Suppressor macrophage treated with lipopolysaccharide for 1 hour (primary cell): ENCODE measurements around the gene KDM1A.

Source experiments
- DNase-seq, 3 donors: peaks; one replicate each; pipeline ENCODE4 v3.0.0-alpha.2; 2020 to 2022

Gene KDM1A

DNA sequence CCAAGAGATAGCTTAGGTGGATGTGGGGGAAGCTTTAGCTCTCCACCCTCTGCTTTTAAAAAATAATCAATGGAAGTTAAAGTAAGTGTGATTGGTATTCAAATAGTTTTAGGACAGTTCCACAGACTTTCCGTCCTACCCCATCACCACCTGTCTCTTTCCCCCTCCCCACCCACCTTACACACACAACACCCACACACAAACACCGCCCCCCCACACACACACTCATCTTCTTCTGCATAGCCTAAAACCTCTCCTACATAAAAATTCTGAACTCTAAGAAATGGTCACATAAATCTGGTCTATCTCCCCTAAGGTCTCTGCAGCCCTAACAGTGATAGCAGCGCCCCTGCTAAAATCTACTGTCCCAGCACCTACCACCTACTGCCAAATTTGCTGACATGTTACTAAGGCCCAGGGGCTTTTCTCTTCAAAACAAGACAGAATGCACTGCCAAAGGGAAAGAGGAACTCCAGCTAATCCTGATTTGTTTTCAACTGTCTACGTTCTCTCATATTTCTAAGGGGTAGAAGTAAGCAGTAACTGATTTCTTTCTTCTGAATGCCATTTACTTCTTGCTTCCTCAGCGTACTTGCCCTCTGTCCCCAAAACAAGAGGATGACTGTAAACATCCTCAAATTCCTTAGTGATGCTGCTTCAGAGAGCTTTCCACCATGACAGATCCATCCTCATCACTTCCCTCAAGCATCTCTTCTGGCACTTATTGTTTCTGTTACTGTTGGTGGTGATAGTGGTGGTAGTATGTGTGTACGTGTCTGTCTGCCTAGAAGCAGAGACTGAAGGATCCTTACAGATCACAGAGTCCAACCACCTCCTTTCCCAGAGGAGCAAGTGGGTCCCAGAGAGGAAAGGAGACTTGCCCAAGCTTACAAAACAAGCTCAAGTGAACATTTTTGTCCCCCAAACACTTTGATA is 92.6 kb downstream of the KDM1A start:
- peak; percentile 19 to 41 (median 22) for DNase-seq

DNA sequence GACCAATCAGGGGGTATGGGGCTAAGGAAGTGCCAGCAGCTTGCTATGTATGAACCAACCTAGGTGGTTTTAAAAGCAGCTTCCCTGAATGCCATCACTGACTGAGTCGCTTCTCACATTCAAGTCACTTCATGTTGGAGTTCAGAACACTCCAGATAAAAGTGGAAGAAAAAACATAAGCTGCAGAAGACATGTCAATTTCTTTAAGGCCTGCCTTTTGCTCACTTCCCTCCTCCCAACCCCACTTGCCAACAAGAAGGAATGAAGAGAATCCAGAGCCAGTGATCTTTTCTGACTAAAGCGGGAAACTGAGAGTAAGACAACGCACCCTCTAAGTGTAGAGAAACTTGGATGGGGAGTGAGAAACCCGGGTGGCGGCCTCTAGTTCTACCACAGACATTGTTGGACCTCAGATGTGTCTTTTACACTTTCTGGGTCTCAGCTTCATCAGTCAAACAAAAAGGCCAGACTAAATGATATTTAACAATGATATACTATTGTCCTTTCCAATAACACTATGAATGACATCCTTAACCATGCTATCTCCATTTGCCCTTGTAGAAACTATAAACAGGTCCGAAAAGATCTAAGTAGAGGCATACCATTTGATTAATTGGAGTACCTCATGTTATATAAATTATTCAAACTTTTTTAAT is 95.3 kb downstream of the KDM1A start:
- DNase-seq = peak in 2 of 3 donors; percentile 14 to 26

DNA sequence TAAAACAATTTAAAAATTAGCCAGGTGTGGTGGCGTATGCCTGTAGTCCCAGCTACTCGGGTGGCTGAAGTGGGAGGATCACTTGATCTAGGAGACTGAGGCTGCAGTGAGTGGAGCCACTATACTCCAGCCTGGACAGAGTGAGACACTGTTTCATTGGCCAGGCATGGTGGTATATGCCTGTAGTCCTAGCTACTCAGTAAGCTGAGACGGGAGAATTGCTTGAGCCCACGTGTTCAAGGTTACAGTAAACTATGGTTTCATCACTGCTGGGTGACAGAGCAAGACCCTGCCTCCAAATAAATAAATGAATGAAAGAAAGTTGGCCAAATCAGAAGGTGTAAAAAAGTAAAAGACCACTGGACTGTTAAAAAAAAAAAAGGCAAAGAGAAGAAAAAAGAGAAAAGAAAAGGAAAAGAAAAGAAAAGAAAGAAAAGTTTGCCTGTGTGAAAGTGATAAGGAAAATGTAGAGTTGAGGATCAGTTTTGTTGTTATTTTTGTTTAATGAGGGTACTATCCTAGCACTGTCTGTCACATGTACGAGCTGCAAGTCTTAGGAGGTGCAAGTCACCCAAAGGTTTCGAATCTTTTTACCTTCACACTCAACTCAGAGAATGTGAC is 97.1 kb downstream of the KDM1A start:
- no peak for DNase-seq

DNA sequence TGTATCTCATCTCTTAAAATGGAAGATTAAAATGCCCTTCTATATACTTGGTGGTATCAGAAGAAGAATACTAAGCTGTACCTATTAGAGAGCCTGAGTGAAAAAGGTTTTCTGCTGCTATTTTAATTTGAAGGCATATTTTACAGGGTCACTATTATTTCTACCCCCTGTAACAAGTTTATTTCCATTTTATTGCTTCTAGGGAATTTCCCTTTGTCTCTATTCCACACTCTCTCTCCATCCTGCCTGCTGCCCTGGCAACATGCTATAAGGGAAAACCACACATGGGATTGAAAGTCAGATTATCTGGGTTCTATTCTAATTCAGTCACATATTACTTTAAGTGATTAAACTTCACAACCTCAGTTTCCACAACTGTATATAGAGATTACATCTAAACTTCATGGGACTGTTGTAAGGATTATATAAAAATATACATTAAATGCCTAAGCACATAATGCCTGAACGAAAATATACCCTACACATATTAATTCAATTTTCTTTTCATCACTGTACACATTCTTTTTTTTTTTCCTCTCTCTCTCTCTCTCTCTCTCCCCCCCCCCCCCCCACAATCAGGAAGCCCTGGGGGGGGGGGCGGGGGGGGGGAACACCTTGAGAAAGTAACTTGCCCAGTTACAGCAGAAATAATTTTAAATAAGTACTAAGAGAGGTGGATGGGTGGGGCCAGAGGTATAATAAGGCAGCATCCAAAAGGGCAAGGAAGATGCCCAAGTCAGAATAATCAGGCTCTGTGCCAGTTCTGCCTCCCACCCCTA is 97.8 kb downstream of the KDM1A start:
- DNase-seq = no peak

DNA sequence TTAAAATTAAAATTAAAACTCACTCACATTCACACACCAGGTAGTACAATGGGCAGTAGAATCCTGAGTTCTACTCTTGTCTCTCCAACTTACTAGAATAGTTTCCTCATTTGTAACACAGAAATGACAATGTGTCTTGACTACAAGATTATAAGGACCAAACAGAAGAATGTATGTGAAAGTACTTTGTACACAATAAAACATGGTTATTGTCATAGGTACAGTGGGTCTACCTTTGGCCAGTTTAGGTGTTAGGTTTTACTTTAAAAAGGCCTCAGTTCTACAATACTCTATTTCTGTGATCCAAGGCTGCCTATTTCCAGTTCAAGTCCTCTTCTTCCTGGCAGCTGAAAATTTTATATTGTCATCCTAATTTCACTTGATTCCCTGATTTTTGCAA is 99.1 kb downstream of the KDM1A start:
- DNase-seq = no peak

DNA sequence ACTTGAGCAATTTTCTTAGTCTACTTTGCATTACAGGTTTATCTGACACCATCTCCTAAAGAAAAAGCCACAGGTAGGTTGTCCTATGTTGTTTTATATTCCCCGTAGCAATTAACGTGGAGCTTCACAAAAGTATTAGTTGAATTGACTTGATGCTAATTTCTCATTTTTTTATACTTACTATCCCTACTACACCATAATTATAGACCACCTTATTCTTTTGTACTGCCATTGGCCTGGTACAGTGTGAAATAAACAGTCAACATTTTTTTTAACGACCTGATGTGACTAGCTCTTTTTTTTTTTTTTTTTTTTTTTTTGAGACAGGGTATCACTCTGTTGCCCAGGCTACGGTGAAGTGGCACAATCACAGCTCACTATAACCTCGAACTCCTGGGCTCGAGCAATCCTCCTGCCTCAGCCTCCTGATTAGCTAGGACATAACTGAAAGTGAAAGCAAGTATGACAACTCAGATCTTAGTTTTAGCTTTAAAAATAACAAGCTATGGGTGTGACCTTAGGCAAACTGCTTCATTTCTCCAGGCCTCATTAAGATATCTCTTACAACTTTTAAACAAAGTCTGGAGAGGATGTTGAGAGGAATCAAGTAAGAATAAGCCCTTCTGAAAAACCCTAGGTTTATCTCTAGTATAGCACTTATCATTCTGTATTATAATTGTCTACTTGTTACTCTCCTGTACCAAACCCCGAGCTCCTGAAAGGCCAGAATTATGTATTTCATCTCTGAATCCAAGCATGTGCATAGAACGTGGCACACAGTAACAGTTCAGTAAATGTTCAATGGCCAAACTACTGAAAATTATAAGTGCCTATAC is 99.9 kb downstream of the KDM1A start:
- DNase-seq = peak in 2 of 3 donors; percentile 20 to 34

DNA sequence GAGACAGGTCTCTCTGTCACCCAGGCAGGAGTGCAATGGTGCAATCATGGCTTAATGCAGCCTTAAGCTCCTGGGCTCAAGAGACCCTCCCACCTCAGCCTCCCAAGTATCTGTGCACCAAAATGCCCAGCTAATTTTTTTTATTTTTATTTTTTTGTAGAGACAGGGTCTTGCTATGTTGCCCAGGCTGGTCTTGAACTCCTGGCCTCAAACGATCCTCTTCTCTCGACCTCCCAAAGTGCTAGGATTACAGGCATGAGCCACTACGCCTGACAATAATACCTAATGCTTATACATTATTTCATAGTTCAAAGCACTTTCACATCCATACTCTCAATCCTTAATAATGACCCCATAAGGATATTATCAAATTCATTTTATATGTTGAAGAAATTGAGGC is 101.1 kb downstream of the KDM1A start:
- no peak for DNase-seq

DNA sequence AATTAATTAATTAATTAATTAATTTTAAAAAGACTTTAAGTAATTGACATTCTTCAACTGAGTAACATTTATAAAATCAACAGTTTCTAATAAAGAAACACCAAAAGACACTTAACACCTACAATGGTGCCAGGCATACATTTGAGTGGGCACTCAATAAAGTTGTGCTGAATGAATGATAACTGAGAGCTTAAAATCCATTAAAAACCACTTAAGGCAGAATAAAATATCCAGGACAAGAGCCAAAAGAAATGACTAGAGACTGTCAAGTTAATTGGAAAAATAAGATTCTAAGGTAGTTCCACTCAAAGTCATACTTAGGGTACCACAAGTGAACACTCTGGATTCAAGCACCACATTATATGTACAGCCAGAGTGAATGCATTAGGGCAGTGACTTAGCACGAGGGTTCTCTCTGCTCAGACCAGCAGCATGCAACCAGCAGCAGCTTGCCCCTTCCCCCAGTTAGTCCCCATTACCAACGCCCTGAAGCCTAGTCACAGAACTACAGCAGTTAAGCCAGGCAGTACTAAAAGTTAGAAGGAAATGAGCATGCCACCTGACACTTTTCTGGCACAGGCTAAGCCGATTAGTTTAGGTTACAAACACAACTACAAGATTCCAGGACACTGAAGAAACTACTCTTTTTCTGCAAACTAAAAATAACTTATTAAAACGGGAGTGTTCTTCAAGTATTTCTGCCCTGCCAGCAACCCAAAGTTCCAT is 102.9 kb downstream of the KDM1A start:
- DNase-seq = peak; percentile 10 to 23 (median 16)

DNA sequence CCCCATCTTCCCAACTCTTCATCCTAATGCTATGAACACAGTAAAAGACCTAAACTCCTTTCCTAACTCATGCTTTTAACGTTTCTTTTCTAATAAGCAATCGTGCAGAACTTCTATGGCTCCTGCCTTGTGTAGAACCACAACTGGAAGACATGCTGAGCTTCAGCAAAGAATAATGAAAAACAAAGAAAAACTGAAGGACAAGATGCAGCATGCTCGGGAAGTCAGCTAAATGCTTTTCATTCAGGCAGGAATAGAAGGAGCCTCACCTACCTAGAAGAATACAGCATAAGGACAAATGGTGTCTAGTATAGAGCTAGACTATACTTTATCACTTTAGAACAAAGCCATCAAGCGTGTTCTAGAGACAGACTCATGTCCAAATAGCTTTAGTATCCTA is 103.5 kb downstream of the KDM1A start:
- DNase-seq = no peak

DNA sequence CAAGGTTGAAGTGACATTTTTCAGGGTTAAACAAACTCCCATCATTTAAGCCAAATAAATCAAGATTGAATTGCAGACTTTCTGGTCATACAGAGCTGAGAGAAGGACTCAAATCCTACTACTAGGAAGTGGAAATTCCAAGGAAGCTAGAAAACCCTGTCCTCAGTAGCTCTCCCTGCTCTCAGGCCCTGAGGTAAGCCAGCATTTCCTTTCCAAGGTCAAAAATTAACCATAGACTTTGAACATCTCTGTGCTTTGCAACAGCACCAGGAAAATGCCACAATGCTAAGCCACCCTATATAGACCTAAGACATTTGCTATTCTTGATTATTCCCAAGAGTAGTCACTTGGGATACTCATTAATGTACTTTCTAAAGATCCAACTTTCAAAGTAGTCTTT is 104.3 kb downstream of the KDM1A start:
- DNase-seq = no peak

DNA sequence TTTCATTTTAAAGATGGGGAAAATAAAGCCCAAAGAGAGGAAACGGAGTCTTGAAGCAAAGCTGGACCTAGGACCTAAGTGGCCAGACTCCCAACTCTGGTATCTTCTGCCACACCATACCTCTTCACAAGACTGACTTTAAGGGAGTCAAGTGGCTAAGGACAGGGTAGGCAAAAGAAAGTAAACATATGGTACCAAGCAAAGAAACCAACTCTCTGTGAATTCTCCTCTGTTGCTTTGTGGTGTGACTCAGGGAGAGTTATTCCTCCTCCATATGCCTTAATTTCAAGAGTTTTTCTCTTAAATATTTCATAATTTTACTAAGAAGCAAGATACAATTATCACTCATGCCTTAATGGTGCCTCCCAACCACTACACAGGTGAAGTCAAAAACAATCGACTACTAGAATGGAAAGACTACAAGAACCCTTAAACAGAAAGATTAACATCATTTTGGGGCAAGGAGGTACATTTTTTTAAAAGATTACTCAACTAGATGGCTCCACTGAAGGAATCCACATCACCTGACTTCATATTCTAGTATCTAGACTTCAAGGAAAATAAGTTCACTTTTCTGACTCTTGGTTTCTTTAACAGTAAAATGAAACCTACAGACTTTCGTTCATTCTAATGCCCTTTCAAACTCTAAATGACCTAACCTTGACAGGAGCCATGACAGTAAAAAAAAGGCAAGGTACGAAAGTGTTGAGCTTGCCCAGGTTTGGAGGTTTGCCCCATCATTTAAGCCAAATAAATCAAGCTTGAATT is 105.2 kb downstream of the KDM1A start:
- no peak for DNase-seq

DNA sequence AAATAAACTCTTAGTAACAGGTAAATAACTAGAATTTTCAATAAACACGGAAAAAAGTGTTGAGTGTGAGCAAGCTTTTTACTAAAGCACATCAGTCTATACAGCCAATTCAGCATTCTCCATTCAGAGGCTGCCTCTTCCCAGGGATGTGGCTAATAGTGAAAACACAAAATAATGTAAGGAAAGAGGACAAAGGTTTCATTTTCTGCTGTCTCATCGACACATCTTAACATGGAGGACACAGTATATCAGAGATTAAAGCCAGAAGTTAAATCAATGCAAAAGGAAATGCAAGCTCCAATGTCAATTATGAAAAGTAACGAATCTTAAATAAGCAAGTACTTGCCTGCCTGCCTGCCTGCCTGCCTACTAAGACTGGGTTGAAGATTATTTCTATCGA is 106.2 kb downstream of the KDM1A start:
- DNase-seq = no peak

DNA sequence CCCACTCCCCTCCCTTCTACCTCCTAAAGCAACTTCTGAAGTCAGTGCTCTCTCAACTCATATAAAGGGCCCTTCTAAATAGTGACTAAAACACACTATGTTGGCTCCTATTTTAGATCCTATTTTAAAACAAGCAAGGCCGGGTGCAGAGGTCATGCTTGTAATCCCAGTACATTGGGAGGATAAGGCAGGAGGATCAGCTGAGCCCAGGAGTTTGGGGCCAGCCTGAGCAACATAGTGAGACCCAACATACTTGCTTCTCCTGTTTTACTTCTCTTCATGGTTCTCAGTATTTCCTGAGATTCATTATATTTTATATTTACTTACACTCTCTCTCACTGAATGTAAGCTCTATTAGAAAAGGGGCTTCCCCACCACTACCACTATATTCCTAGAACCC is 106.9 kb downstream of the KDM1A start:
- no peak for DNase-seq

DNA sequence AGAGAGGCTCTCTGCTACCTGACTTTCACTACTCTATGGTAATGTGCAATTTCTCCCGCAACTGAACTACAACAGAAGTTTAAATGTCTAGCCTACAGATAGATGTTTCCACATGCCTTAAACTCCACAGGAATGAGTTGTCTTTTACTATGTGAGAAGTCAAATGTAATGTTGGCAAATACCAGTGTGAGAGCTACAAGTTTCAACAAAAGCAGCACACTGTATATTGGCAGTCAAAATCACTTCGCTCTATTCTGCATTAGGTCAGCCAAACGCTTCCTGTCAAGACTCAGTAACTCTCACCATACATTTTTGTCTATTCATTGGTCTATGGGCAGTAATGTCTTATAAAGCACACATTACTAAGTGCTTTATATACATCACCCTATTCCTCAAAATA is 107.5 kb downstream of the KDM1A start:
- DNase-seq = no peak

DNA sequence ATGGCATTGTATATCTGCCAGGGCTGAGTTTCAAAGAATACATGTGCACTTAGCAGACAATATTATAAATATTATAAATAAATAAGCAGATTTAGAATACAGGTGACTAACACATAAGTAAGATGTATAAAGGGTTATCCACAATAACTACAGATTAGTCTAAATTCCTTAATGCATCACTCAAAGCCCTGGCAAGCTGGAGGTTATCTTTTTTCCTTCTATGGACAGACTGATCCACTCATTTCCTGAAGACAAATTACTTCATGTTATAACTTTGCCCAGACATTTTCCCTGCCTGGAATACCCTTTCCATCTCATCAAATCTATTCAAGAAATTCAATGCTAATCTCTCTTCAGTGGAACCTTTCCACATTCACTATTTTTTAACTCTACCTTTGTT is 110.6 kb downstream of the KDM1A start:
- no peak for DNase-seq

DNA sequence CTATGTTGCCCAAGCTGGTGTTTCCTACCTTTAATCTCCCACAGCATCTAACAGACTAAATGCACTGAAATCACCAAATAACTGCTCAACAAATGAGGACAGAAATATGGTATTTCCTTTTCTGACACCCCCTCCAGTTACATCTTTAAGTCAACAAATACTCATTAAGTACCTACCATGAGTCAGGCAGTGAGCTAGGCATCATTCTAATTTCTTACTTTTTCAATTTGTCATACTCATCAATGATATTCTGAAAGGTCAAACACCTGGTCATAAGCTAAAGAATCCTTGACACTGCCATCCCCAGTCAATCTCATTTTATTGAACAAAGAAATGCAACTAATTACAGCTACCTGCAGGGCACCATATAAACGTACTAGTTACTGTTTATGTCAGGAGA is 112.8 kb downstream of the KDM1A start:
- DNase-seq = no peak
